Colon (tissue), 2 donors: ENCODE measurements around the gene EVI5L.

Experiments used
- FAIRE-seq: peaks from 2 replicates; lab custom pipeline; 2012; peaks lifted over from hg19 to GRCh38; lab: Jason Lieb, UNC
- donor health status: control.
- donor health status: control.

EVI5L gene

DNA sequence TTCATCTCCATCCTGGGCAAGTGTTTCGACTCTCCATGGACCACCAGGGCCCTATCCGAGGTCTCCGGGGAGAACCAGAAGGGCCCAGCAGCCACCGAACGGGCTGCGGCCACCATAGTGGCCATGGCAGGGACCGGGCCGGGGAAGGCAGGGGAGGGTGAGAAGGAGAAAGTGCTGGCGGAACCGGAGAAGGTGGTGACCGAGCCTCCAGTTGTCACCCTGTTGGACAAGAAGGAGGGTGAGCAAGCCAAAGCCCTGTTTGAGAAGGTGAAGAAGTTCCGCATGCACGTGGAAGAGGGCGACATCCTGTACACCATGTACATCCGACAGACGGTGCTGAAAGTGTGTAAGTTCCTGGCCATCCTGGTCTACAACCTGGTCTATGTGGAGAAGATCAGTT is 68.9 kb downstream of the EVI5L start:
- no peak for FAIRE-seq

DNA sequence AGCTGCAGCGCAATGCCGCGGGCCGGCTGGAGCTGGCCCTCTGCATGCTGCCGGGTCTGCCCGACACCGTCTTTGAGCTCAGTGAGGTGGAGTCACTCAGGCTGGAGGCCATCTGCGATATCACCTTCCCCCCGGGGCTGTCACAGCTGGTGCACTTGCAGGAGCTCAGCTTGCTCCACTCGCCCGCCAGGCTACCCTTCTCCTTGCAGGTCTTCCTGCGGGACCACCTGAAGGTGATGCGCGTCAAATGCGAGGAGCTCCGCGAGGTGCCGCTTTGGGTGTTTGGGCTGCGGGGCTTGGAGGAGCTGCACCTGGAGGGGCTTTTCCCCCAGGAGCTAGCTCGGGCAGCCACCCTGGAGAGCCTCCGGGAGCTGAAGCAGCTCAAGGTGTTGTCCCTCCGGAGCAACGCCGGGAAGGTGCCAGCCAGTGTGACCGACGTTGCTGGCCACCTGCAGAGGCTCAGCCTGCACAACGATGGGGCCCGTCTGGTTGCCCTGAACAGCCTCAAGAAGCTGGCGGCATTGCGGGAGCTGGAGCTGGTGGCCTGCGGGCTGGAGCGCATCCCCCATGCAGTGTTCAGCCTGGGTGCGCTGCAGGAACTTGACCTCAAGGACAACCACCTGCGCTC is 69.8 kb downstream of the EVI5L start:
- no peak for FAIRE-seq

DNA sequence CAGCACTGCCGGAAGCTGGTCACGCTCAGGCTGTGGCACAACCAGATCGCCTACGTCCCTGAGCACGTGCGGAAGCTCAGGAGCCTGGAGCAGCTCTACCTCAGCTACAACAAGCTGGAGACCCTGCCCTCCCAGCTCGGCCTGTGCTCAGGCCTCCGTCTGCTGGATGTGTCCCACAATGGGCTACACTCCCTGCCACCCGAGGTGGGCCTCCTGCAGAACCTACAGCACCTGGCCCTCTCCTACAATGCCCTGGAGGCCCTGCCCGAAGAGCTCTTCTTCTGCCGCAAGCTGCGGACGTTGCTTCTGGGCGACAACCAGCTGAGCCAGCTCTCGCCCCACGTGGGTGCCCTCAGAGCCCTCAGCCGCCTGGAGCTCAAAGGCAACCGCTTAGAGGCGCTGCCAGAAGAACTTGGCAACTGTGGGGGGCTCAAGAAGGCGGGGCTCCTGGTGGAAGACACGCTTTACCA is 70.4 kb downstream of the EVI5L start:
- no peak for FAIRE-seq

DNA sequence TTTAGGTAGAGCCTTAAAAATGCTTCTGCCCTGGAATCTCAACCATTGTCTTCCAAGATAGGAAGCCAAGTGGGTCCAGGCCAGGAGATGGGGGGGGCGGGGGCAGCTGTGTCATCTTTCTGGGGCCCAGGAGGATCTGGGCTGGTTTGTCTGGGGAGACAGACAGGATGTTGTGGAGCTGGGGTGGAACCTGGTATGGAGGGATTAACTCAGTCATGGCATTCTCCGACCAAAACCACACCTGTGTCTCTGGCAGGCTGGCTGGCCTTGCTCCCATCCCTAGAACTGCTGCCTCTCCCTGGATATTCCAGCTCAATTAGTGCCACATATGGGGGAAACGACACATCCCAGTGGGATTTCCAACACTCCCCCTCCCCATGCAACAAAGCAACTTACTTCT is 70.9 kb downstream of the EVI5L start:
- FAIRE-seq, result no peak

DNA sequence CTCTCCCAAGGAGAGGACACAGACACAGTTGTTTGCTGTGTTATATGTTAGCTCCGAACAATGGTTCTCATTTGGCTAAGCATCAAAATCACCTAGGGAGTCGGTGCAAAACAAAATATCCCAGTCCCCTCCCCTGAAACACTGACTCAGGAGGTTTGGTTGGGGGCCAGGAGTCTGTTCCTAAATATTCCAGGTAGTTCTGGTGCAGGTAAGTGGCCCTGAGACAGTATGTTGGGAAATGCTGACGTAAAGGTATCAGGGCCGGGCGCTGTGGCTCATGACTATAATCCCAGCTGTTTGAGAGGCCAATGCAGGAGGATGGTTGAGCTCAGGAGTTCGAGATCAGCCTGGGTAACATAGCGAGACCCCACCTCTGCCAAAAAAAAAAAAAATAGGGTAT is 71.3 kb downstream of the EVI5L start:
- no peak for FAIRE-seq

DNA sequence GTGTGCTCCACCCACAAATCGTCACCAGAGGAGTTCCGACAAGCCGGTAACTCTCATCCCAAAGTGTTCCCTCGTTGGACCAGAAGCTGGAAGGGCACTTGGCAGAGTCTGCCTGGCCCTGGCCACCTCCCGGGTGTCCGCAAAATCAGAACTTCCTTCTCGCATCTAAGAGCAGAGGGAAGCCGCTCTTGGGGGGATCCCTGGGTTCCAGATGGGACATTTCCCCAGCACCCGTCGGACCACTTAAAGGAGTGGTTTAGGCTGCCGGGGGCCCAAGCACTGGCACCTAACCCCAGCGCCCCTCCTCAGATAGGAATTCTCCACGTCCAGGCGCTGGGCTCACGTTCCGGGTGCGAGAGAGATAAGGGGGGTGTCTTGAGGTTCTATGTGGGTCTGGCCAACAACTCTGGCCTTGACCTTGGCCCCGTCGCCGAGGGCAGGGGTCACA is 72.8 kb downstream of the EVI5L start:
- FAIRE-seq, result no peak

DNA sequence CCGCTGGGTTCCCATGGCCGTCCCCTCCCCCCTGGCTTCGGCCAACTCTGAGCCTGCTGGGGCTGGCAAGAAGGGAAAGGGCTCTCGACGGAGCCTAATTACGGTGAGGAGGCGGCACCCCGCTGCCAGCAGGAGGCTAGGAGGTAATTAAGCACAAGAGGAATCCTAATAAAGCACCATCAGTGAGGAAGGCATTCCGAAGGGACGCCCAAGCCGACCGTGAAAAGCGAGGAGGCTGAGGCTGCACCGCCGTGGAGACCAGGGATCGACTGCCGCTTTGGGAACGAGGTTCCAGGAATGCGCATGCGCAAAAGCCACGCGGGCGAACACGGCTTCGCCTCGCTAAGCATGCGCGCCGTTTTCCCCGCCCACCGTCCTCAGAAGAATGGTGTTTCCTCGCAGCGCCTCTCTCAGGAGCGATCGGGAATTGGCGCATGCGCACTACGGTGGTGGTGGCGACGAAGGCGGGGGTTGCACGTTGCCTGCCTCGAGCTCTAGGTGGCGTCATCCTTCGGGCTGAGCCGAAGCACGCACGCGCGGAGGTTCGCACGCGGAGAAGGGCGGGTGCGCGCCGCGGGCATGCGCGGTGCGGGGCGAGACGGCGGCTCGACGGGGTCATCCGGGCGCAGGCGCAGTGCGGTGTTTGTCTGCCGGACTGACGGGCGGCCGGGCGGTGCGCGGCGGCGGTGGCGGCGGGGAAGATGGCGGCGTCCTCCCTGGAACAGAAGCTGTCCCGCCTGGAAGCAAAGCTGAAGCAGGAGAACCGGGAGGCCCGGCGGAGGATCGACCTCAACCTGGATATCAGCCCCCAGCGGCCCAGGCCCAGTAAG is 73.4 kb downstream of the EVI5L start, which contains the start of gene MAP2K7:
MAP2K7 (plus strand) TSS at position 634 of the 830 bp plus-strand sequence; CDS start at position 702, 68 bp downstream.
- FAIRE-seq, result no peak

DNA sequence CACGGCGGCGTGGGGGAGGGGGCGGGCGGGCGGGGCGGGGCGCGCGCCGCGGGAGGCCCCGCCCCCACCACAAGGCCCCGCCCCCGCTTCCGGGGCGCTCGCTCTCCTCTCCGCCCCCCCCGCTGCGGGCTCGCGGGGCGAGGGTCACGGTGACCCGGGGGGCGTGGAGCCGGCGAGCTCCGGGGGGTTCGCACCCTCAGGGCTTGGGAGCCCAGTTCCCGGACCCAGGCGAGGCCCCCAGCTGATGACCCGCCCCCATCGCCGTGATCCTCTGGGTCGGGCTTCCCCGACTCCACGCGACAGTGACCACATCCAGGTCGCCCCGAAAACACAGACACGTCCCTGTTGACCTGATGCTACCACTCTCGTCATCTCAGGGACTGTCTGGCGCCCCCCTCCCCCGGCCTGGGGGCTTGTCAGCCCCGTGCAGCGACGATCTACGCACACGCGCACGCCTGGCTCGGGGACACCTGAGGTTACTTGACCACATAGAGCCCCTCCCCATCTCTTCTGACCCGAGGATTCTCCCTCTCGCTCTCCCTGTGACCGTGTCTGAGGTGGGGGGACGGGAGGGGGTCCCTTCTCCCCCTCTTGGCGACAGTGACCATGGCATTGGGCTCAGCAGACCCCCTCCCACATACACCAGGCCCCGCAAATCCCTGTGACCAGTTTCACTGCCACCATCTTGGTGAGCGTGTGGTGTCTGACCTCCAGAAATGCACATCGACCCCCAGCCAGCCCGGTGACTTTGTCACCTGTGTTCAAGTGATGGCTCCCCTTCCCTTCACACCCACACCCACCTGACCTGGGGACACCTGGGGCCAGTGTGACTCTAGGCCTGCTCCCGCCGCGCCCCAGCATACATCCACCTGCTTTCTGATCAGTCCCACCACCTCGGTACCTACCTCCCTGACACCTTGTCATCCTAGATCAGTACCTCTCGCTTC is 74.3 kb downstream of the EVI5L start:
- no peak for FAIRE-seq

DNA sequence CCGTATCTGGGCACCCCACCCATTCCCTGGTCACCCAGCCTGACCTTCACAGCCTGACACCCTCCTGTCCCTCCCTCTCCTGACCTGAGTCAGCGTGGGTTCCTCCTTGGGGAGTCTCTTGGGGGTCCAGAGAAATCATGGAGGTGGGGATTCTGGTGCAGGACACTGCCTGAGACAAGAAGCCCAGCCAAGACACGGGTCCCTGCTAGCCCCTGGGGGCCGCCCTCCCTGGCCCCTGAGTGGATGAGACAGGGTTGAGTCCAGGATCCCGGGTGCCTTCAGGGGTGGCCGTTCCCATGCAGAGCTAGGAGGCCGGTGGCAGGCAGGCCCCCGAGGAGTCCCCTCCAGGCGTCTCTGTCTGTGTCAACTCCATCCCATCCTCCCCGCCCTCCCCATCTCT is 75.2 kb downstream of the EVI5L start:
- no peak for FAIRE-seq

DNA sequence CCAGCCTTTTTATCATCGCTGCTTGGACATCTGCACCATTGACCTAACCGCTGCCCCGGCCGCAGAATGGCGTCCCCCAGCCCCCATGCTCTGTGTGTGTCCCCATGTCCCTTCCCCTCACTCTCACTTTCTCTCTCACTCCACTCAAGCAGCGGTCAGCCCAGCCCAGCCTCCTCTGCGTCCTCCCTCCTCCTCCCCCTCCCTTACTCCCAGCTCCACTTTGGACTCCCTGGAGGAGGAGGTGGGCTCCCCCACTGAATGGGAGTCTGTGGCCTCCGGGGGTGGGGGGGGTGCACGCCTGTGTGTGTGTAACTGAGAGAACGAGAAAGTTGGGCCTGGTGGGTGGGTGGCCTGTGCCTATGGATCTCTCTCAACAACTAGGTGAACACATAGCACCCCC is 75.8 kb downstream of the EVI5L start:
- no peak for FAIRE-seq

DNA sequence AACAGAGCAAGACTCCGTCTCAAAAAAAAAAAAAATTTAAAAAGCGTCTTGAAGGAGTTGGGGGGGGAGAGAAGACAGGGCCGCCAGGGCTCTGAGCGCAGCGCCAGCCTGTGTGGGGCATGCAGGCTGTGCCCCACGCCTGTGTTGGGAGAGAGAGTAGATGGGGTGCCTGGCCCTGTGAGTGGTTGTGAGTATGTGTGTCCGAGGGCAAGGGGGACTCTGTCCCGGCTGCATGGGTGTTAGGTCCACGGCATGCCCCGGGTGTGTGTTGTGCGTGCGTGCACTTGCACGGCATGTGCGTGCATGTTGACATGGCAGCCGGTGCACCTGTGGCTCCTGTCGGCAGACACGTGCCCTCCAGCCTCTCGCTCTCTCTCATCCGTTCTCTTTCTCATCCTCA is 77.1 kb downstream of the EVI5L start:
- FAIRE-seq, result no peak

DNA sequence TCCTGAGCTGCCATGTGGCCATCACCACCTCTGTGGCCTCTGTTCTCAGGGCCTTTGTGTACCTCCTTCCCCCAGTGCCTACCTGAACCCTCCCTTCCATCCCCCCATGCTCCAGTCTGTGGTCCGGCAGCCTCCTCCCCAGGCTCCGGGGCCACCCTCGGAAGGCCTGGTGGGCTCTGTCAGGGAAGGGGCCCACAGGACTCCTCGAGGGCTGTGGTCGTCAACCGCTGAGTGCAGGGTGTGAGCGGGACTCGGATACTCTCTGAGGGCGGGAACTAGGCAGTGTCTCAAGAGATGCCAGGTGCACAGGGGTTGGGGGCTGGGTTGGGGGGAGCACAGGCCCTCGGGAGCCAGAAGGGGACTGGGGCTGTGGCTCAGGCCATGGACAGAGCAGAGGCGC is 77.5 kb downstream of the EVI5L start:
- no peak for FAIRE-seq

DNA sequence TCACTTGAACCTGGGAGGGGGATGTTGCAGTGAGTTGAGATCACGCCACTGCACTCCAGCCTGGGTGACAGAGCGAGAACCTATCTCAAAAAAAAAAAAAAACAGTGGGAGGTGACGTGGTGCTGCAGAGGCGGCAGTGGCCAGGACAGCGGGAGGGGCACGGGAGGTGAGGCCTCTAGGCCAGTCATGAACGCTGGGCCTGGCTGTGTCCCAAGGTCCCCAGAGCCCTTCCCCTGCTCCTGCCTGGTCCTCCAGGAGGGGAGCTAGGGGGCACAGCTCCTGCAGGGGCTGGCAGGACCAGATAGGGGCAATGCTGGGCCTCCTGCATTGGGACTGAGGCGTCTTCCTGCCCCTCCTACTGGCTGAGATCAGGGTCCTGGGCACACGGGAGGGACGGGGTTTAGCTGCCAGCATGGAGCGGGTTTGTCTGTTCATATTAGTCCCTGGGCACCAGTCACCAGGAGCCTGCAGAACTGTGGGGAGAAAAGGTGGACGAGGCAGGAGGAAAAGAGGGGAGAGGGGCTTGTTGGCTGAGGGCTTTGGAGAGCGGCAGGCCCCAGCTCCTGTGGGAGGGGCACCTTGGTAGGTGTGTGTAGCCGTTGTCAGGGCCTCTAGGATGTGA is 78.2 kb downstream of the EVI5L start:
- FAIRE-seq, result no peak

DNA sequence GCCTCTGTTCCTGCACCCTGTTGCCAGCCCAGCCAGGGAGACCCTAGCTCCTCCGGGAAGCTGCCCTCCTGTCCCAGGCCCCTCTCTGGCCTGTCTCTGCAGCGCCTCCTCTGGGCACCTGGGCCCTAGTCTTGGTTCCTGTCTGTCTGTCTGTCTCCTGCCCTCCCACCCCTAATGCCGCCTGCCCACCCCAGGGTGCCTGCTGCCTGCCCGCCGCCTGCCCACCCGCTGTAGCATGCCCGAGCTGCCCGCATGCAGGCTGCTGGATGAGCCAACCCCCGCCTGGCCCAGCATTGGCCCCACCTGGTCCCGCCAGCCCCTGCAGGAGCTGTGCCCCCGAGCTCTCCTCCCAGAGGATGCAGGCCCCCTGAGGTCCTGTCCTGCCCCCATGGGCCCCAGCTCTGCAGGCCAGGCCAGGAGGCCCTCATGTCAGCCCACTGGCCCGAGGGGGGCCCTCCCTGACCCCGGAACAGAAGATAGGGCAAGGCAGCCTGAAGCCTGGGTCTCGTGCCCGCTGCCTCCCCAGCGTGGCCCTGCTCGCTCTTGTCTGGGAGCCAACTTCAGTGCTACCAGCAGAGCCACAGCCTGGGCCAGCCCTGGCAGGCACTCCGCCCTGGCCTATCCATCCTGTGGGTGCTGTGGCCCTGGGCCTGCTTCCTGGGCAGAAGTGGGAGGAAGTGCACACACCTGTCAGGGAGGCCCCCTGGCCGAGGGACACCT is 78.9 kb downstream of the EVI5L start:
- FAIRE-seq, result no peak

DNA sequence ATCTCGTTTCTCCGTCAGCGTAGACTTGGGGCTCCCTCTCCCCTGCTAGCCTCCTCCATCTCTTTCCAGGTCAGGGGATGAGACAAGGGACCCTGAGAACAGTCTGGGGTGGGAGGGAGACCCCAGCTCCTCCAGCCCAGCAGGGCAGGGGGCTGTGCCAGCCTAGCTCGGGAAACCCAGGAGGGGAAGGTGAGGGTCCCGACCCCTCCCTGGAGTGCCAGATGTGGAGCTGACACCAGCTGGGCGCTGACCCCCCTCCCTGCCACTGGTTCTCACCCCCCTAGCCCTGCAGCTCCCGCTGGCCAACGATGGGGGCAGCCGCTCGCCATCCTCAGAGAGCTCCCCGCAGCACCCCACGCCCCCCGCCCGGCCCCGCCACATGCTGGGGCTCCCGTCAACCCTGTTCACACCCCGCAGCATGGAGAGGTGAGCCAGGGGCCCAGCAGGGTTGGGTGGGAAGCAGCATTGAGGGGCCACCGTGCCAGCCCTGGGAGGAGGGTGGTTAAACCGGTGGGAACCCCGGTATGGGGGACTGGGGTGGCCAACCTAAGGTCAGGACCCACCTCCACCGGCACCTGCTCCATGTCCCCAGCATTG is 79.6 kb downstream of the EVI5L start:
- FAIRE-seq, result no peak

DNA sequence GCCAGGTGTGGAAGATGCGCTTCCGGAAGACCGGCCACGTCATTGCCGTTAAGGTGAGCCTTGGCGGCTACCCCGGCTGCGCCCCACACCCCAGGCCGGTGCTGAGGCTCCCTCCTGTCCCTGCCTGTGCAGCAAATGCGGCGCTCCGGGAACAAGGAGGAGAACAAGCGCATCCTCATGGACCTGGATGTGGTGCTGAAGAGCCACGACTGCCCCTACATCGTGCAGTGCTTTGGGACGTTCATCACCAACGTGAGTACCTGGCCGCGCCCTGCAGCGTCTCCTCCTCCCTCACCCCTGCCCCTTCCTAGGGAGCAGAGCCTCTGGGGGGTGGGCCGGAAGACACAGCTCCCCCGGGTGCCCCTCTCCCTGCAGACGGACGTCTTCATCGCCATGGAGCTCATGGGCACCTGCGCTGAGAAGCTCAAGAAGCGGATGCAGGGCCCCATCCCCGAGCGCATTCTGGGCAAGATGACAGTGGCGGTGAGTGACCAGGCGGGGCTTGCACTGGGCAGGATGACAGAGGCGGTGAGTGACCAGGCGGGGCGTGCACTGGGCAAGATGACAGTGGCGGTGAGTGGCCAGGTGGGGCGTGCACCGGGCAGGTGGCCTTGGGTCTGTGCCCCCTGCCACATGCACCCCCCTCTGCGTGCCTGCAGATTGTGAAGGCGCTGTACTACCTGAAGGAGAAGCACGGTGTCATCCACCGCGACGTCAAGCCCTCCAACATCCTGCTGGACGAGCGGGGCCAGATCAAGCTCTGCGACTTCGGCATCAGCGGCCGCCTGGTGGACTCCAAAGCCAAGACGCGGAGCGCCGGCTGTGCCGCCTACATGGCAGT is 80.5 kb downstream of the EVI5L start:
- no peak for FAIRE-seq

DNA sequence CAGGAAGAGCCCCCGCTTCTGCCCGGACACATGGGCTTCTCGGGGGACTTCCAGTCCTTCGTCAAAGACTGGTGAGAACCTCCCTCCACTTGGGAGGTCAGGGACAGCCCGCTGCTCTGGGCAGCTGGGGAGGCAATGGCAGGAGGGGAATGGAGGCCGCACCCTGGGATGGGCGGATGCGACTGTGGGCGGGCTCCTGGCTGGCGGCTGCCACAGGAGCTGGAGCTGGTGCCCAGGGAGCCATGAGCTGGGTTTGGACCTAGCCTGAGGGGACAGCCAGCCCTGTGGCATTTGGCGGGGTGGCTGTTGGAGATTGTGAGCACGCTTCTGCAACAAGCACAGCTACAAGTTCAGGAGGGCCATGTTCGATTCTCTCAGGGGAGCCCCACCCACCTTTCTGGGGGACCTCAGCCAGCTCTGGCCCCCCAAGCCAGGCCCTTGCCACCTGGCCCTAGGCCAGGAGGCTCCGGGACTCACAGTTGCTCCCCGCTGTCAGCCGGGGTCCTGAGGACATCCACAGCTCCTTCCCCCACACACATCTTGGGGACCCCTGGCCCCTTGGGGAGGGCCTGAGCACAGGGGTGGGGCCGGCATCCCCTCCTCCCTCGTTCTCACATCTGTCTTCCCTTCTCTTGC is 81.6 kb downstream of the EVI5L start:
- FAIRE-seq, result no peak

DNA sequence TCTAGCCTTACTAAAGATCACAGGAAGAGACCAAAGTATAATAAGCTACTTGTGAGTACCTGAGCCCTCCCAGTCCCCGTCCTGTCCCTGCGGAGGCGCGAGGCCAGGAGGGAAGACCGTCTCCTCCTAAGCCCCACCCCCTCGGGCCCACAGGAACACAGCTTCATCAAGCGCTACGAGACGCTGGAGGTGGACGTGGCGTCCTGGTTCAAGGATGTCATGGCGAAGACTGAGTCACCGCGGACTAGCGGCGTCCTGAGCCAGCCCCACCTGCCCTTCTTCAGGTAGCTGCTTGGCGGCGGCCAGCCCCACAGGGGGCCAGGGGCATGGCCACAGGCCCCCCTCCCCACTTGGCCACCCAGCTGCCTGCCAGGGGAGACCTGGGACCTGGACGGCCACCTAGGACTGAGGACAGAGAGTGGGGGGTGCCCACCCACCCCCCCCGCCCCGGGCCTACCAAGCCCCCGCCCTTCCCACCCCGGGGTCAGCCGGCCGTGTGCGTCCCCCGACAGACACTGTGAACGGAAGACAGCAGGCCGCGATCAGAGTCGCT is 82.2 kb downstream of the EVI5L start:
- FAIRE-seq, result no peak
